GM19023 (cell line): Measurements from ENCODE around the gene RNF169.

Experiments
- ATAC-seq: cut with Tn5 transposase; IDR thresholded peaks from one replicate; pipeline ENCODE4 v1.9.1; 2021; ENCODE audit warnings: mild to moderate bottlenecking, moderate library complexity; ENCODE audit not compliant: unreplicated experiment

Gene RNF169

GRCh38 chr11:74860743-74861142 lies 112.1 kb downstream of the RNF169 start:
- ATAC-seq = no peak

- no peak for ATAC-seq
Measured at GRCh38 chr11:74863410-74863809, 114.8 kb downstream of the RNF169 start.

- no peak for ATAC-seq
Measured at GRCh38 chr11:74866557-74866956, 117.9 kb downstream of the RNF169 start.

- no peak for ATAC-seq
Measured at GRCh38 chr11:74870485-74870884, 121.8 kb downstream of the RNF169 start.

- ATAC-seq = no peak
Measured at GRCh38 chr11:74871037-74871436, 122.4 kb downstream of the RNF169 start.

GRCh38 chr11:74877132-74877531 lies 128.5 kb downstream of the RNF169 start:
- ATAC-seq = no peak
